HepG2 (cell line): ENCODE measurements around the gene CACNG1. TPM values are rescaled to one million over a fixed set of nuclear protein-coding genes. Genes with fewer than 3 reads are reported as not detected.
"Not testable (repeated sequence)": the region's sequence is repeated elsewhere in the genome, so short reads cannot be mapped to it uniquely, and the experiment has no call there.

ENCODE experiments used
- AHDC1 ChIP-seq: sonication (generic); formaldehyde crosslinking; IDR thresholded peaks from 2 replicates; pipeline ENCODE4 v1.5.1; 2020; ENCODE audit warnings: mild to moderate bottlenecking, missing genetic modification reagents, borderline replicate concordance
- ARID5B ChIP-seq: IDR thresholded peaks from 2 replicates; pipeline ENCODE4 v1.4.0; 2020; ENCODE audit warnings: mild to moderate bottlenecking, missing genetic modification reagents
- ATF7 ChIP-seq, 2 experiments: fragments of 450-650 bp in 1 of 2; sonication (generic) in 1 of 2; formaldehyde crosslinking in 1 of 2; IDR thresholded peaks; 2 replicates each; pipeline versions ENCODE4 v1.4.0 to v1.6.1; 2016 to 2020; ENCODE audit warnings: antibody characterized with exemption in 1 of 2, mild to moderate bottlenecking in 1 of 2, missing genetic modification reagents in 1 of 2
- CREB1 ChIP-seq, 2 experiments: fragments of 450-650 bp in 1 of 2; IDR thresholded peaks; 2 replicates each; pipeline ENCODE4 v1.6.1; 2016 to 2017; ENCODE audit warnings: control low read depth in 1 of 2, mild to moderate bottlenecking in 1 of 2, missing compliant biosample characterization in 1 of 2, missing genetic modification characterization in 1 of 2
- FOSL1 ChIP-seq: sonication (generic); formaldehyde crosslinking; IDR thresholded peaks from 2 replicates; pipeline ENCODE4 v1.9.0; 2021; ENCODE audit warnings: missing genetic modification reagents, borderline replicate concordance
- HMG20A ChIP-seq: IDR thresholded peaks from 2 replicates; pipeline ENCODE4 v1.6.1; 2016; ENCODE audit warnings: borderline replicate concordance
- MIER3 ChIP-seq: IDR thresholded peaks from 2 replicates; pipeline ENCODE4 v1.6.1; 2016; ENCODE audit warnings: missing compliant biosample characterization, borderline replicate concordance
- NR2C2 ChIP-seq: sonication (generic); formaldehyde crosslinking; IDR thresholded peaks from 2 replicates; pipeline ENCODE4 v1.4.0; 2020; ENCODE audit warnings: missing genetic modification reagents, mild to moderate bottlenecking, moderate library complexity, borderline replicate concordance
- RARA ChIP-seq: IDR thresholded peaks from 2 replicates; pipeline ENCODE4 v1.6.1; 2016; ENCODE audit warnings: missing genetic modification reagents, missing compliant biosample characterization
- RBM22 ChIP-seq: fragments of 200-400 bp; formaldehyde crosslinking; optimal IDR thresholded peaks from 2 replicates; pipeline ENCODE3; 2017; ENCODE audit warnings: mild to moderate bottlenecking, low read length, moderate library complexity
- SOX5 ChIP-seq: IDR thresholded peaks from 2 replicates; pipeline ENCODE4 v1.6.1; 2016; ENCODE audit warnings: borderline replicate concordance
- TARDBP ChIP-seq: sonication (generic); formaldehyde crosslinking; IDR thresholded peaks from 2 replicates; pipeline ENCODE4 v1.8.0; 2022; ENCODE audit warnings: mild to moderate bottlenecking, missing genetic modification reagents
- TBX3 ChIP-seq: fragments of 450-650 bp; IDR thresholded peaks from 2 replicates; pipeline ENCODE4 v1.6.1; 2017; ENCODE audit warnings: antibody characterized with exemption, mild to moderate bottlenecking, inconsistent platforms, borderline replicate concordance
- ZNF644 ChIP-seq: IDR thresholded peaks from 2 replicates; pipeline ENCODE4 v1.6.1; 2016; ENCODE audit warnings: low read depth
- ZNF788 ChIP-seq: sonication (generic); formaldehyde crosslinking; IDR thresholded peaks from 2 replicates; pipeline ENCODE4 v1.5.0; 2020; ENCODE audit warnings: mild to moderate bottlenecking, missing genetic modification reagents, borderline replicate concordance
- polyA plus RNA-seq, 8 experiments: library from polyadenylated mRNA; depleted of rRNA in 3 of 8; stranded (reverse) in 7 of 8; unstranded in 1 of 8; fragments of >200 nt; fragmentation: Illumina TruSeq in 4 of 8; extraction: Trizol in 4 of 8; gene quantifications; 2 replicates each; pipeline versions ENCODE4 v1.2.1 to v1.2.3, GENCODE V29; 2011 to 2016; ENCODE audit warnings: low read depth in 4 of 8, missing spikeins in 1 of 8, mixed read lengths in 1 of 8; ENCODE audit not compliant: insufficient read depth in 1 of 8
- total RNA-seq, 5 experiments: library from RNA; depleted of rRNA; stranded (reverse); fragments of >200 nt; fragmentation: Illumina TruSeq; extraction: Trizol; gene quantifications; 2 replicates each; pipeline ENCODE4 v1.2.3, GENCODE V29; 2016; ENCODE audit warnings: low read depth in 1 of 5
- TF ChIP-seq, protein P1 (sequence below): sonication (generic); formaldehyde crosslinking; conservative IDR thresholded peaks from 2 replicates; pipeline ENCODE4 v1.4.0; 2020; ENCODE audit warnings: mild to moderate bottlenecking, missing genetic modification reagents, moderate library complexity

Gene CACNG1
- total and polyA plus RNA-seq, 2 of the 13 experiments (the other 11 are each of a cell fraction or from before 2014, with no cell fraction given): not detected

DNA sequence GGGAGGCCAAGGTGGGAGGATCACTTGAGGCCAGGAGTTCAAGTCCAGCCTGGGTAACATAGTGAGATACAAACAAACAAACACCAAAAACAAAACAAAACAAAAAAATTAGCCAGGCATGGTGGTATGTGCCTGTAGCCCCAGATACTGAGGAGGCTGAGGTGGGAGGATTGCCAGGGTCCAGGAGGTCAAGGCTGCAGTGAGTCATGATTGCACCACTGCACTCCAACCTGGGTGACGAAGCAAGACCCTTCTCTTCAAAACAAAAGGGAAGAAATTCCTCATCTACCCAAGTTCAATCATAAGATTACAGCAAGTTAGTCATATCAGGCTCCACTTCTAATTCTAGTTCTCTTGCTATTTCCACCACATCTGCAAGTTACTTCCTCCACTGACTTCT, 50.9 kb downstream of the CACNG1 start (continued):
- TF ChIP-seq, protein P1, sequence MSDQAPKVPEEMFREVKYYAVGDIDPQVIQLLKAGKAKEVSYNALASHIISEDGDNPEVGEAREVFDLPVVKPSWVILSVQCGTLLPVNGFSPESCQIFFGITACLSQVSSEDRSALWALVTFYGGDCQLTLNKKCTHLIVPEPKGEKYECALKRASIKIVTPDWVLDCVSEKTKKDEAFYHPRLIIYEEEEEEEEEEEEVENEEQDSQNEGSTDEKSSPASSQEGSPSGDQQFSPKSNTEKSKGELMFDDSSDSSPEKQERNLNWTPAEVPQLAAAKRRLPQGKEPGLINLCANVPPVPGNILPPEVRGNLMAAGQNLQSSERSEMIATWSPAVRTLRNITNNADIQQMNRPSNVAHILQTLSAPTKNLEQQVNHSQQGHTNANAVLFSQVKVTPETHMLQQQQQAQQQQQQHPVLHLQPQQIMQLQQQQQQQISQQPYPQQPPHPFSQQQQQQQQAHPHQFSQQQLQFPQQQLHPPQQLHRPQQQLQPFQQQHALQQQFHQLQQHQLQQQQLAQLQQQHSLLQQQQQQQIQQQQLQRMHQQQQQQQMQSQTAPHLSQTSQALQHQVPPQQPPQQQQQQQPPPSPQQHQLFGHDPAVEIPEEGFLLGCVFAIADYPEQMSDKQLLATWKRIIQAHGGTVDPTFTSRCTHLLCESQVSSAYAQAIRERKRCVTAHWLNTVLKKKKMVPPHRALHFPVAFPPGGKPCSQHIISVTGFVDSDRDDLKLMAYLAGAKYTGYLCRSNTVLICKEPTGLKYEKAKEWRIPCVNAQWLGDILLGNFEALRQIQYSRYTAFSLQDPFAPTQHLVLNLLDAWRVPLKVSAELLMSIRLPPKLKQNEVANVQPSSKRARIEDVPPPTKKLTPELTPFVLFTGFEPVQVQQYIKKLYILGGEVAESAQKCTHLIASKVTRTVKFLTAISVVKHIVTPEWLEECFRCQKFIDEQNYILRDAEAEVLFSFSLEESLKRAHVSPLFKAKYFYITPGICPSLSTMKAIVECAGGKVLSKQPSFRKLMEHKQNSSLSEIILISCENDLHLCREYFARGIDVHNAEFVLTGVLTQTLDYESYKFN: peak; percentile 56
- TF ChIP-seq ZNF644 (CRISPR knock-in tag): peak; percentile 76
- 0 out of 2 replicates have a peak, but pooled peaks have one; percentile 17 for TF ChIP-seq TBX3
- TF ChIP-seq MIER3 (CRISPR knock-in tag): 0 out of 2 replicates have a peak, but pooled peaks have one; percentile 23
- peak; percentile 62; the same call in 1 of the 2 replicates for TF ChIP-seq AHDC1 (CRISPR knock-in tag)
- peak; percentile 22; the same call in 1 of the 2 replicates for TF ChIP-seq TARDBP (CRISPR knock-in tag)
- TF ChIP-seq ZNF788 (CRISPR knock-in tag): peak; percentile 28; the same call in 1 of the 2 replicates
- TF ChIP-seq SOX5 (CRISPR knock-in tag): peak; percentile 43; the same call in 1 of the 2 replicates
- peak; percentile 37 for TF ChIP-seq RBM22
- TF ChIP-seq ATF7 (IDR thresholded peaks at IDR 0.05): peak; percentile 29; the same call in 1 of the 2 replicates
- not testable (repeated sequence) for TF ChIP-seq ATF7 (CRISPR knock-in tag; IDR thresholded peaks at IDR 0.05); CREB1 (IDR thresholded peaks at IDR 0.05)
- peak; percentile 85 for TF ChIP-seq ARID5B (CRISPR knock-in tag)
- TF ChIP-seq RARA: peak; percentile 61
- TF ChIP-seq CREB1 (CRISPR knock-in tag; IDR thresholded peaks at IDR 0.05): 0 out of 2 replicates have a peak, but pooled peaks have one; percentile 32
- peak; percentile 92 for TF ChIP-seq FOSL1 (CRISPR knock-in tag)
- peak; percentile 71; the same call in 1 of the 2 replicates for TF ChIP-seq HMG20A
- TF ChIP-seq NR2C2: peak; percentile 45; the same call in 1 of the 2 replicates
